Neural cell (in vitro differentiated cells): ENCODE results near the gene NPC1. TPM values are rescaled to one million over a fixed set of nuclear protein-coding genes. Genes with fewer than 3 reads are reported as not detected.

Experiments used
- H2AFZ ChIP-seq: fragments of 200-600, 300-800 bp; sonication (generic), shearing (Covaris generic); 2 replicates; pipeline ENCODE4 v1.6.0; 2014; ENCODE audit warnings: low read depth, mild to moderate bottlenecking, antibody characterized with exemption, low read length, moderate library complexity
- H3F3A ChIP-seq: fragments of 200-600 bp; shearing (Covaris generic); 2 replicates; pipeline ENCODE4 v1.6.1; 2016; ENCODE audit warnings: mild to moderate bottlenecking, moderate library complexity, mixed read lengths, antibody characterized with exemption, low read length; ENCODE audit not compliant: insufficient read depth, poor library complexity, severe bottlenecking
- H3K27ac ChIP-seq: fragments of 200-600, 300-800 bp; sonication (generic), shearing (Covaris generic); 2 replicates; pipeline ENCODE4 v1.5.1; 2014; ENCODE audit warnings: mild to moderate bottlenecking, low read length, moderate library complexity
- H3K27me3 ChIP-seq: fragments of 300-800, 200-600 bp; sonication (generic), shearing (Covaris generic); 2 replicates; pipeline ENCODE4 v1.6.0; 2014; ENCODE audit warnings: mild to moderate bottlenecking, low read depth, low read length, moderate library complexity; ENCODE audit not compliant: insufficient read depth
- H3K36me3 ChIP-seq: fragments of 300-800, 200-600 bp; sonication (generic), shearing (Covaris generic); 2 replicates; pipeline ENCODE4 v1.5.1; 2014; ENCODE audit warnings: mild to moderate bottlenecking, antibody characterized with exemption, low read length, moderate library complexity; ENCODE audit not compliant: insufficient read depth
- H3K4me2 ChIP-seq: fragments of 300-800, 200-600 bp; sonication (generic), shearing (Covaris generic); 2 replicates; pipeline ENCODE4 v1.6.0; 2014; ENCODE audit warnings: mild to moderate bottlenecking, low read length
- H3K4me3 ChIP-seq: fragments of 300-800, 200-600 bp; sonication (generic), shearing (Covaris generic); 2 replicates; pipeline ENCODE4 v1.5.1; 2014; ENCODE audit warnings: mild to moderate bottlenecking, low read length, moderate library complexity
- H3K79me2 ChIP-seq: fragments of 200-600 bp; shearing (Covaris generic); replicated peaks from 2 replicates; pipeline ENCODE4 v1.6.0; 2014; ENCODE audit warnings: mild to moderate bottlenecking, low read length, moderate library complexity; ENCODE audit not compliant: insufficient read depth
- H3K9ac ChIP-seq: fragments of 300-800, 200-600 bp; sonication (generic), shearing (Covaris generic); 2 replicates; pipeline ENCODE4 v1.6.1; 2016; ENCODE audit warnings: mild to moderate bottlenecking, low read length, mixed read lengths
- H3K9me2 ChIP-seq: fragments of 200-600 bp; shearing (Covaris generic); 2 replicates; pipeline ENCODE4 v1.6.1; 2016; ENCODE audit warnings: mild to moderate bottlenecking, low read length, mixed read lengths; ENCODE audit not compliant: insufficient read depth
- H3K9me3 ChIP-seq: fragments of 200-600, 300-800 bp; sonication (generic), shearing (Covaris generic); 2 replicates; pipeline ENCODE4 v1.6.1; 2016; ENCODE audit warnings: mild to moderate bottlenecking, mixed run types, low read length, moderate library complexity, mixed read lengths
- H4K20me1 ChIP-seq: fragments of 200-600 bp; shearing (Covaris generic); 2 replicates; pipeline ENCODE4 v1.6.1; 2016; ENCODE audit warnings: mild to moderate bottlenecking, mixed run types; ENCODE audit not compliant: insufficient read depth
- CTCF ChIP-seq: fragments of 450-650 bp; IDR thresholded peaks from 2 replicates; pipeline ENCODE4 v1.5.1; 2014; ENCODE audit warnings: antibody characterized with exemption, mild to moderate bottlenecking, moderate library complexity; ENCODE audit not compliant: poor library complexity, severe bottlenecking
- EP300 ChIP-seq: fragments of 450-650 bp; conservative IDR thresholded peaks from 2 replicates; pipeline ENCODE4 v1.6.1; 2014; ENCODE audit warnings: antibody characterized with exemption, mild to moderate bottlenecking, moderate library complexity; ENCODE audit not compliant: poor library complexity, severe bottlenecking
- EZH2 ChIP-seq: fragments of 200-600, 300-800 bp; shearing (Covaris generic), sonication (generic); IDR thresholded peaks from 2 replicates; pipeline ENCODE4 v1.6.1; 2014; ENCODE audit warnings: antibody characterized with exemption, low read length, borderline replicate concordance, mild to moderate bottlenecking; ENCODE audit not compliant: insufficient read depth, poor library complexity, severe bottlenecking
- MXI1 ChIP-seq: fragments of 450-650 bp; conservative IDR thresholded peaks from 2 replicates; pipeline ENCODE4 v1.6.1; 2014; ENCODE audit warnings: antibody characterized with exemption, mild to moderate bottlenecking; ENCODE audit not compliant: poor library complexity, severe bottlenecking
- POLR2AphosphoS5 ChIP-seq: IDR thresholded peaks from 2 replicates; pipeline ENCODE4 v1.6.1; 2012
- RAD21 ChIP-seq: fragments of 450-650 bp; conservative IDR thresholded peaks from 2 replicates; pipeline ENCODE4 v1.6.1; 2014; ENCODE audit warnings: antibody characterized with exemption, mild to moderate bottlenecking, moderate library complexity
- REST ChIP-seq: IDR thresholded peaks from 2 replicates; pipeline ENCODE4 v1.6.1; 2012; ENCODE audit warnings: borderline replicate concordance
- SMC3 ChIP-seq: fragments of 450-650 bp; conservative IDR thresholded peaks from 2 replicates; pipeline ENCODE4 v1.6.1; 2014; ENCODE audit warnings: antibody characterized with exemption, mild to moderate bottlenecking, moderate library complexity; ENCODE audit not compliant: poor library complexity
- TAF1 ChIP-seq: IDR thresholded peaks from 2 replicates; pipeline ENCODE4 v1.6.1; 2012; ENCODE audit warnings: low read depth
- polyA plus RNA-seq: library from polyadenylated mRNA; depleted of rRNA; stranded (reverse); fragments of >200 nt; gene quantifications from 2 replicates; pipeline ENCODE4 v1.2.3, GENCODE V29; 2014

The NPC1 gene
- polyA plus RNA-seq, 1 donor from 2014 or later = 20.9 TPM

- Histone ChIP-seq H3K27ac (no peak overlapping the region), H3K4me2 (no peak overlapping the region), H3K9ac (no peak overlapping the region), H3K27me3 (no peaks in the 10 kb centered on the region), H2AFZ (no peak overlapping the region), H3K4me3 (no peak overlapping the region), H3K9me3 (no peaks in the 10 kb centered on the region), H3K79me2 (no peaks in the 10 kb centered on the region), H3K9me2 (no peaks in the 10 kb centered on the region), H3K36me3 (peaks cover 11% of the 10 kb centered on the region), H3F3A (no peaks in the 10 kb centered on the region), H4K20me1 (no peaks in the 10 kb centered on the region)
- TF ChIP-seq TAF1 = no peak
- TF ChIP-seq SMC3 = no peak
- no peak for TF ChIP-seq EP300
- no peak for TF ChIP-seq EZH2
- TF ChIP-seq CTCF = no peak
- no peak for TF ChIP-seq RAD21
- no peak for TF ChIP-seq MXI1
- no peak for TF ChIP-seq REST
- TF ChIP-seq POLR2AphosphoS5 = no peak
Measured at GRCh38 chr18:23530195-23530594, 56.1 kb downstream of the NPC1 start.

GRCh38 chr18:23529604-23530003 is 56.7 kb downstream of the NPC1 start:
- H3K27me3 ChIP-seq = no peaks in the 10 kb centered on the region

More at GRCh38 chr18:23529604-23530003, 56.7 kb downstream of the NPC1 start:
- Histone ChIP-seq H3K4me3 (no peak overlapping the region), H3K9me3 (no peaks in the 10 kb centered on the region), H3K9me2 (no peaks in the 10 kb centered on the region), H4K20me1 (no peaks in the 10 kb centered on the region), H3K36me3 (peaks cover 11% of the 10 kb centered on the region), H3F3A (no peaks in the 10 kb centered on the region), H3K27ac (no peak overlapping the region), H2AFZ (no peak overlapping the region), H3K79me2 (no peaks in the 10 kb centered on the region), H3K9ac (no peak overlapping the region), H3K4me2 (no peak overlapping the region)
- TF ChIP-seq REST = no peak
- no peak for TF ChIP-seq MXI1
- TF ChIP-seq RAD21 = no peak
- no peak for TF ChIP-seq EP300
- no peak for TF ChIP-seq POLR2AphosphoS5
- TF ChIP-seq CTCF = no peak
- no peak for TF ChIP-seq EZH2
- TF ChIP-seq SMC3 = no peak
- no peak for TF ChIP-seq TAF1
